GM13977 (cell line): Measurements from ENCODE around the gene CDH6.

Experiments
- DNase-seq: peaks from one replicate; pipeline ENCODE4 v3.0.0; 2012; ENCODE audit warnings: low spot score
- in situ Hi-C: fragments of 300-500 bp; cut with MboI; formaldehyde crosslinking; loops from one replicate; pipeline ENCODE4 v1.12.0; 2022; ENCODE audit warnings: low sequenced_read_pairs, low pct_unique_long_range_greater_than_20kb, mixed read lengths, inconsistent platforms; ENCODE audit not compliant: unreplicated experiment
- TF ChIP-seq, protein P1 (sequence below): IDR thresholded peaks from 2 replicates; pipeline ENCODE4 v1.5.1; 2012; ENCODE audit warnings: mild to moderate bottlenecking, control low read depth; ENCODE audit not compliant: insufficient read depth; ENCODE audit errors: extremely low read depth, missing control alignments

Gene CDH6

GRCh38 chr5:31364881-31365636, 171.6 kb downstream of the CDH6 start:
- TF ChIP-seq, protein P1, sequence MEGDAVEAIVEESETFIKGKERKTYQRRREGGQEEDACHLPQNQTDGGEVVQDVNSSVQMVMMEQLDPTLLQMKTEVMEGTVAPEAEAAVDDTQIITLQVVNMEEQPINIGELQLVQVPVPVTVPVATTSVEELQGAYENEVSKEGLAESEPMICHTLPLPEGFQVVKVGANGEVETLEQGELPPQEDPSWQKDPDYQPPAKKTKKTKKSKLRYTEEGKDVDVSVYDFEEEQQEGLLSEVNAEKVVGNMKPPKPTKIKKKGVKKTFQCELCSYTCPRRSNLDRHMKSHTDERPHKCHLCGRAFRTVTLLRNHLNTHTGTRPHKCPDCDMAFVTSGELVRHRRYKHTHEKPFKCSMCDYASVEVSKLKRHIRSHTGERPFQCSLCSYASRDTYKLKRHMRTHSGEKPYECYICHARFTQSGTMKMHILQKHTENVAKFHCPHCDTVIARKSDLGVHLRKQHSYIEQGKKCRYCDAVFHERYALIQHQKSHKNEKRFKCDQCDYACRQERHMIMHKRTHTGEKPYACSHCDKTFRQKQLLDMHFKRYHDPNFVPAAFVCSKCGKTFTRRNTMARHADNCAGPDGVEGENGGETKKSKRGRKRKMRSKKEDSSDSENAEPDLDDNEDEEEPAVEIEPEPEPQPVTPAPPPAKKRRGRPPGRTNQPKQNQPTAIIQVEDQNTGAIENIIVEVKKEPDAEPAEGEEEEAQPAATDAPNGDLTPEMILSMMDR = no peak
- DNase-seq = no peak
- in situ Hi-C loops = no loop called here

DNA sequence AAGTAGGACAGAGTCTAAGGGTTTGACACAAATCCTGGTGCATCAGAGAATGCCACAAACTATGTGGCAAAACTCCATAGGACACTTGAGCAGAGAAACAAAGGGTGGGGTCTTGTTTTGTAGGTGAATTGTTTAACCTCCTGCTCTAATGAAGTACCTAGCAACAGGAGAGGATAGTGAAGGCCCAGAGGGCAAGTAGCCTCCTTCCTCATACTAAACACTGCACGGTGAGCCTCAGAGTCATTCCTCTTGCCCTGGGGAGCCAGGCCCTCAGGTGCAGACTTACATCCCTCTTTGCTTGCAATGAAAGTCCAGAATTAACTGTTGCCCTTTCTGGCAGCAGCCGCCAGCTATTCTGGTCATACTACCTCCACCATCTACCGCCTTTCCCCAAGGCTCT, 172.3 kb downstream of the CDH6 start:
- TF ChIP-seq, protein P1 = no peak
- in situ Hi-C loops = no loop called here

DNA sequence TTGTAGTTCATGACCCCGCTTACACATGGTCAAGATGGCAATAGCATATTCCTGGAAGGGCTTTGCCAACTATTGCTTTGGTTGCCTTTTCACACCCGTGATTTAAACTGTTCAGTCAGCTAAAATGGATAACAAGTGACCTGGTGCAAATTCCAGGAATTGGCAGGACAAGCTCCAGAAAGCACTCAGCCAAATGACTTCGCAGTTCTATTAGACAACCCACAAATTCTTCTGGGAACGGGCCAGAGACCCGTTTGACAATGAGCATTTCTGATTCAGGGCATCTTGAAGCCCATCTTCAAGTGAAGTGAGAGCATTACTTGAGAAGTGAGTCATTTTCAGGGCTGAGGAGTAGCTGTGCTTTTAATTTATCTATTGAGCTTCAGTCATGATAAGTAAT, 173.5 kb downstream of the CDH6 start:
- TF ChIP-seq, protein P1 = no peak
- no peak for DNase-seq
- in situ Hi-C loops = no loop called here

More for the DNA sequence above, 172.3 kb downstream of the CDH6 start:
- DNase-seq = no peak

DNA sequence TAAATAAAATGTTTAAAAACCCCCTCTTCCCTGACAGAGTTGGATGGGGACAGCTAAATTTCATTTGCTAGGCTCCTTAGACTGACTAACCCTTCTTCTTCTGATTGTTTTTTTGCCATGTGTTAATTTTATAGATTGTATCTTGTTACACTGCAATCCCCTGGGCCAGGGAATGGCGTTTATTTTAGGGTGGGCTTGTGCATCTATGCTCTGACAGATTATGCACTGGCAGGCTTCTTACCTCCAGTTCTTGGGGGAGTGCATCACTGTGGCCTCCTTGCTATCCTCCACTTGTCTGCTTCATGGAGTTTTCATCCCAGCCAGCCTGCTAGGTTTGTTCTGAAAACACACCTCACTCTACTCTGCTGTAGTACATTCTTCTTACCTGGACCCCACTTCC, 178.6 kb downstream of the CDH6 start:
- TF ChIP-seq, protein P1 = no peak
- DNase-seq = no peak
- in situ Hi-C loops = no loop called here

DNA sequence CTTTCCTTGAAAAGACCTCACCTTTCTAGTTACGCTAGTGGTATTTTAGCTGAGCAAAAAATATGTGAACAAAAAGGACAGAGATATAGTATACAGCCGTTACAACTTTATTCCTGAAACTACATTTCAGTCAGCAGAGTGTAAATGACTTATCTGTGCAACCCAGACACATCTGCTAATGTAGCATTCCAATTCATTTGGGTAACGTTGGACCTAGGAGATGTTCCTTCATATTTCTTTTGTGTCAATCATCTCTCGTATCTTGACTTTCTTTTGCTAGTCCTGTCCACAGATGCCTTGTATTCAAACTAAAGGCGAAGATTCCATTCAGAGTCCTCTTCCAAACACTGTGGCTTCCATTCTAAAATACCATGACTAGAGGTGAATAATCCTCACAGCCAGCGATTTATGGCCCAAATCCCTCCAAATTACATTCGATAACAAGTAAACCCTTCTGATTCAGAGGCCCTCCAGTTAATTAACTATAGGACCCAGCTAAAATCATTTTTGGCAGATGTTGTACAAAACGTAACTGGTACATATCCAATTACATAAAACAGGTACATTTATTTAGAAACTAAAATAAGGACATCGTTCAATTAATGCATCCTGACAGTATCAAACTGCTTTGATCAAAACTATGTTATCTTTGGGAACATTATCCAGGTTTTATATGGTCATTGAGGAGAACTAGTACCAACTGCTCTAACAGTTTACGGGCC, 182.7 kb downstream of the CDH6 start:
- in situ Hi-C loops = no loop called here
- TF ChIP-seq, protein P1 = no peak
- DNase-seq = no peak

GRCh38 chr5:31377274-31377946, 183.9 kb downstream of the CDH6 start:
- no peak for DNase-seq
- TF ChIP-seq, protein P1 = no peak
- in situ Hi-C loops = no loop called here
